K562 (cell line): ENCODE measurements around the gene PRKAR2B. TPM values are rescaled to one million over a fixed set of nuclear protein-coding genes. Genes with fewer than 3 reads are reported as not detected.

Experiments
- BACH1 ChIP-seq: fragments of 200-800 bp; sonication (Bioruptor generic); IDR thresholded peaks from 2 replicates; pipeline ENCODE4 v1.6.1; 2016; ENCODE audit warnings: missing genetic modification characterization, missing compliant biosample characterization
- CREB3L1 ChIP-seq: fragments of 450-650 bp; IDR thresholded peaks from 2 replicates; pipeline ENCODE4 v1.6.1; 2014; ENCODE audit warnings: low read depth, mild to moderate bottlenecking, moderate library complexity, borderline replicate concordance
- HNRNPUL1 ChIP-seq: fragments of 200-400 bp; formaldehyde crosslinking; IDR thresholded peaks from 2 replicates; pipeline ENCODE4 v1.6.1; 2017; ENCODE audit warnings: low read length
- LEF1 ChIP-seq: fragments of 450-650 bp; IDR thresholded peaks from 2 replicates; pipeline ENCODE4 v1.6.1; 2016; ENCODE audit warnings: mild to moderate bottlenecking
- MAFK ChIP-seq: IDR thresholded peaks from 2 replicates; pipeline ENCODE4 v1.6.1; 2011; ENCODE audit warnings: low read length, improper control_type of control experiment
- NR2C1 ChIP-seq, 2 experiments: fragments of 450-650 bp; IDR thresholded peaks; 2 replicates each; pipeline ENCODE4 v1.6.1; 2017; ENCODE audit warnings: mild to moderate bottlenecking in 2 of 2, antibody characterized with exemption in 1 of 2, inconsistent platforms in 1 of 2, missing compliant biosample characterization in 1 of 2, missing genetic modification characterization in 1 of 2
- SAFB2 ChIP-seq: fragments of 200-400 bp; formaldehyde crosslinking; IDR thresholded peaks from 2 replicates; pipeline ENCODE4 v1.6.1; 2018; ENCODE audit warnings: borderline replicate concordance, low read length, low read depth, moderate library complexity; ENCODE audit not compliant: severe bottlenecking
- ZNF318 ChIP-seq, 2 experiments: fragments of 450-650 bp; IDR thresholded peaks; 2 replicates each; pipeline ENCODE4 v1.6.1; 2016; ENCODE audit warnings: mild to moderate bottlenecking in 2 of 2, borderline replicate concordance in 1 of 2, low read depth in 1 of 2, moderate library complexity in 1 of 2
- polyA plus RNA-seq, 8 experiments: library from polyadenylated mRNA; depleted of rRNA in 4 of 8; stranded (reverse) in 5 of 8; unstranded in 3 of 8; fragments of >200 nt; fragmentation: Nextera tagmentation in 2 of 8; fragmentation: Illumina TruSeq in 1 of 8; extraction: Ambion mirVana in 2 of 8; extraction: Trizol in 1 of 8; gene quantifications; 2 replicates each; pipeline versions ENCODE4 v1.2.1 to v1.2.3, GENCODE V29; 2011 to 2014; ENCODE audit warnings: inconsistent platforms in 1 of 8, missing spikeins in 1 of 8
- total RNA-seq, 7 experiments: library from RNA; depleted of rRNA in 6 of 7; stranded (reverse); fragments of >200 nt in 6 of 7; fragmentation: Illumina TruSeq in 2 of 7; extraction: Trizol in 2 of 7; gene quantifications; 2 replicates each; pipeline versions ENCODE4 v1.2.1 to v1.2.3, GENCODE V29; 2011 to 2021; ENCODE audit warnings: low replicate concordance in 1 of 7
- TF ChIP-seq, protein P1 (sequence below): fragments of 450-650 bp; IDR thresholded peaks from 2 replicates; pipeline ENCODE4 v1.6.1; 2018; ENCODE audit warnings: mild to moderate bottlenecking, low read depth; ENCODE audit not compliant: partially characterized antibody
- TF ChIP-seq, protein P2 (sequence below): sonication (generic); formaldehyde crosslinking; IDR thresholded peaks from 2 replicates; pipeline ENCODE4 v1.8.0; 2022; ENCODE audit warnings: missing genetic modification reagents, mild to moderate bottlenecking, borderline replicate concordance
- TF ChIP-seq, protein P3 (sequence below): fragments of 450-650 bp; IDR thresholded peaks from 2 replicates; pipeline ENCODE4 v1.6.1; 2017; ENCODE audit warnings: antibody characterized with exemption

The PRKAR2B gene
- total and polyA plus RNA-seq, 9 of the 15 experiments (the other 6 are each of a cell fraction or from before 2014, with no cell fraction given), result 59.0 to 173 (median 129) TPM

DNA sequence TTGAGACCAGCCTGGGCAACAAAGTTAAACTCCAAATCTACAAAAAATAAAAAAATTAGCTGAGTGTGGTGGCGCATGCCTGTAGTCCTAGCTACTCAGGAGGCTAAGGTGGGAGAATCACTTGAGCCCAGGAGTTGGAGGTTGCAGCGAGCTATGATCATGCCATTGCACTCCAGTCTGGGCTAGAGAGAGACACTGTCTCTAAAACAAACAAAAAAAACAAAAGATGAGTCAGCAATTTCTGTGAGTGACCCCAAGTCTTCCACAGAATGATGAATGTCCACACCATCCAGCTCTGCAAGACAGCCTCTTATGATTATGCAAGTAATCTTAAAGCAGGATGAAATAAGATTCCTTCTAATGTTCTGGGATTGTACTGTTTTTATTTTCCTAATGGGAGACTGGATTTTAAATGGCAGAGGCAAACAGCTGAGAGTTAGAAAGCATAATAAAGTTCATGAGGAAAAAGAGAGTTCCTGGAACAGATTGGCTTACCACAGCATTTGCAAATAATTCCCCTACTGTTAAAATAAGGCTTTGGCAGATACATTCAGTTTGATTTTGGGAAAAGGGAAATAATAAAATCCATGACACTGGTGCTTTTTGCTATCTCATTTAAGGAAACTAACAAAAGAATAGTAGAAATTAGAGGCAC lies 18.9 kb upstream of the PRKAR2B start (continued):
- TF ChIP-seq CREB3L1 (peak; percentile 39; the same call in 1 of the 2 replicates), BACH1 (tag) (peak; percentile 99), MAFK (peak; percentile 100), SAFB2 (no peak), HNRNPUL1 (no peak), NR2C1 (IDR thresholded peaks at IDR 0.05) (peak; percentile 58), NR2C1 (tag; IDR thresholded peaks at IDR 0.05) (peak; percentile 53; the same call in 1 of the 2 replicates), LEF1 (peak; percentile 67), ZNF318 (IDR thresholded peaks at IDR 0.05; ENCODE audit: borderline replicate concordance in 1 of 2, low read depth in 1 of 2) (peak; percentile 19 to 73; a peak in 1 of 4 replicates)
- TF ChIP-seq, protein P1, sequence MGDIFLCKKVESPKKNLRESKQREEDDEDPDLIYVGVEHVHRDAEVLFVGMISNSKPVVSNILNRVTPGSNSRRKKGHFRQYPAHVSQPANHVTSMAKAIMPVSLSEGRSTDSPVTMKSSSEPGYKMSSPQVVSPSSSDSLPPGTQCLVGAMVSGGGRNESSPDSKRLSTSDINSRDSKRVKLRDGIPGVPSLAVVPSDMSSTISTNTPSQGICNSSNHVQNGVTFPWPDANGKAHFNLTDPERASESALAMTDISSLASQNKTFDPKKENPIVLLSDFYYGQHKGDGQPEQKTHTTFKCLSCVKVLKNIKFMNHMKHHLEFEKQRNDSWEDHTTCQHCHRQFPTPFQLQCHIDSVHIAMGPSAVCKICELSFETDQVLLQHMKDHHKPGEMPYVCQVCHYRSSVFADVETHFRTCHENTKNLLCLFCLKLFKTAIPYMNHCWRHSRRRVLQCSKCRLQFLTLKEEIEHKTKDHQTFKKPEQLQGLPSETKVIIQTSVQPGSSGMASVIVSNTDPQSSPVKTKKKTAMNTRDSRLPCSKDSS, result peak; percentile 21
- TF ChIP-seq, protein P2, sequence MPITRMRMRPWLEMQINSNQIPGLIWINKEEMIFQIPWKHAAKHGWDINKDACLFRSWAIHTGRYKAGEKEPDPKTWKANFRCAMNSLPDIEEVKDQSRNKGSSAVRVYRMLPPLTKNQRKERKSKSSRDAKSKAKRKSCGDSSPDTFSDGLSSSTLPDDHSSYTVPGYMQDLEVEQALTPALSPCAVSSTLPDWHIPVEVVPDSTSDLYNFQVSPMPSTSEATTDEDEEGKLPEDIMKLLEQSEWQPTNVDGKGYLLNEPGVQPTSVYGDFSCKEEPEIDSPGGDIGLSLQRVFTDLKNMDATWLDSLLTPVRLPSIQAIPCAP (CRISPR knock-in tag), result no peak
- TF ChIP-seq, protein P3, sequence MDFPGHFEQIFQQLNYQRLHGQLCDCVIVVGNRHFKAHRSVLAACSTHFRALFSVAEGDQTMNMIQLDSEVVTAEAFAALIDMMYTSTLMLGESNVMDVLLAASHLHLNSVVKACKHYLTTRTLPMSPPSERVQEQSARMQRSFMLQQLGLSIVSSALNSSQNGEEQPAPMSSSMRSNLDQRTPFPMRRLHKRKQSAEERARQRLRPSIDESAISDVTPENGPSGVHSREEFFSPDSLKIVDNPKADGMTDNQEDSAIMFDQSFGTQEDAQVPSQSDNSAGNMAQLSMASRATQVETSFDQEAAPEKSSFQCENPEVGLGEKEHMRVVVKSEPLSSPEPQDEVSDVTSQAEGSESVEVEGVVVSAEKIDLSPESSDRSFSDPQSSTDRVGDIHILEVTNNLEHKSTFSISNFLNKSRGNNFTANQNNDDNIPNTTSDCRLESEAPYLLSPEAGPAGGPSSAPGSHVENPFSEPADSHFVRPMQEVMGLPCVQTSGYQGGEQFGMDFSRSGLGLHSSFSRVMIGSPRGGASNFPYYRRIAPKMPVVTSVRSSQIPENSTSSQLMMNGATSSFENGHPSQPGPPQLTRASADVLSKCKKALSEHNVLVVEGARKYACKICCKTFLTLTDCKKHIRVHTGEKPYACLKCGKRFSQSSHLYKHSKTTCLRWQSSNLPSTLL, result no peak
